ENCODE results near the gene HIVEP2. TPM values are rescaled to one million over a fixed set of nuclear protein-coding genes. Genes with fewer than 3 reads are reported as not detected.

Gene HIVEP2
- total and polyA plus RNA-seq, 2 donors (not counting 1 experiment from before 2014, with no cell fraction given): 5.8 to 31.9 TPM

DNA sequence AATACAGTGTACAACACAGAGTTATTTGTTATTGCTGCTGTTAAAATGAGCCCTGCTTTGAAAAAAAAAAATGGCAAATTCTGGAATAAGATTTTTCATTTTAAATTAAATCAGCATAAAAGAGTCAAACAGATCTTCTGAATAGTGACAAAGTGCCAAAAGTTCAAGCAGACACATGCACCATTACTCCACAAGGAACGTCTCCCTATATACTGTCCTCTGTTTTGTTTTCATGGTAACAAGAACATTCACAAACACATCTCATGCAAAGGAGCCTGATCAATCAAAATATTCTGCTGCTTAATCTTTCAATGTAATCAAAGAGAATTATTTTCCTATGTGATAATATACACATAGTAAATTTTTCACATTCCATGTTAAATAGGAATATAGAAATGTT, 2.7 kb downstream of the HIVEP2 start:
- Mint-ChIP-seq H3K4me1 (peaks cover 58% of the 10 kb centered on the region), H3K27ac (no peak overlapping the region), H3K27me3 (no peaks in the 10 kb centered on the region), H3K4me3 (no peak overlapping the region), H3K9me3 (ENCODE audit: insufficient read depth) (no peaks in the 10 kb centered on the region)
- Histone ChIP-seq H3K79me2 (ENCODE audit: control insufficient read depth, insufficient read depth, low read length) (peaks cover 80% of the 10 kb centered on the region), H3K27me3 (replicated peaks in 1 of 4; ENCODE audit: control extremely low read depth in 1 of 4, control insufficient read depth in 3 of 4, insufficient read depth in 4 of 4, low read length in 3 of 4) (no peaks in the 10 kb centered on the region), H3K4me1 (ENCODE audit: control insufficient read depth in 2 of 2, insufficient read depth in 2 of 2, low read length in 2 of 2) (peaks cover 15 to 22% of the 10 kb centered on the region in 2 donors), H3K36me3 (replicated peaks in 1 of 2; ENCODE audit: control extremely low read depth in 1 of 2, control insufficient read depth in 1 of 2, extremely low read depth in 1 of 2, insufficient read depth in 2 of 2, low read length in 1 of 2) (no peaks in the 10 kb centered on the region), H4K20me1 (ENCODE audit: control insufficient read depth, insufficient read depth, low read length, poor library complexity, severe bottlenecking) (peaks cover under 1% of the 10 kb centered on the region), H3K9ac (ENCODE audit: low read length) (no peak overlapping the region), H2AFZ (ENCODE audit: insufficient read depth, low read depth, low read length, poor library complexity, severe bottlenecking) (no peak overlapping the region), H3K9me3 (ENCODE audit: control extremely low read depth in 1 of 3, control insufficient read depth in 2 of 3, insufficient read depth in 1 of 3, low read length in 2 of 3) (no peaks in the 10 kb centered on the region), H3K4me2 (replicated peaks; ENCODE audit: low read depth, low read length, poor library complexity, severe bottlenecking) (no peak overlapping the region), H3K4me3 (ENCODE audit: control extremely low read depth in 1 of 5, extremely low read depth in 1 of 5, insufficient read depth in 1 of 5, low read depth in 2 of 5, low read length in 4 of 5) (no peak overlapping the region), H3K27ac (ENCODE audit: low read length in 2 of 2) (no peak overlapping the region)
- no peak for DNase-seq
- WGBS (ENCODE audit: insufficient coverage): 80% methylated on average over 1 of the region's 1 CpG
- intact Hi-C loops (cut with micrococcal nuclease): loop anchor here (2.0 to 5.0 kb wide), 2 partner anchors 195 to 249 kb away; no protein-coding TSS in a partner anchor
- TF ChIP-seq, protein P1, sequence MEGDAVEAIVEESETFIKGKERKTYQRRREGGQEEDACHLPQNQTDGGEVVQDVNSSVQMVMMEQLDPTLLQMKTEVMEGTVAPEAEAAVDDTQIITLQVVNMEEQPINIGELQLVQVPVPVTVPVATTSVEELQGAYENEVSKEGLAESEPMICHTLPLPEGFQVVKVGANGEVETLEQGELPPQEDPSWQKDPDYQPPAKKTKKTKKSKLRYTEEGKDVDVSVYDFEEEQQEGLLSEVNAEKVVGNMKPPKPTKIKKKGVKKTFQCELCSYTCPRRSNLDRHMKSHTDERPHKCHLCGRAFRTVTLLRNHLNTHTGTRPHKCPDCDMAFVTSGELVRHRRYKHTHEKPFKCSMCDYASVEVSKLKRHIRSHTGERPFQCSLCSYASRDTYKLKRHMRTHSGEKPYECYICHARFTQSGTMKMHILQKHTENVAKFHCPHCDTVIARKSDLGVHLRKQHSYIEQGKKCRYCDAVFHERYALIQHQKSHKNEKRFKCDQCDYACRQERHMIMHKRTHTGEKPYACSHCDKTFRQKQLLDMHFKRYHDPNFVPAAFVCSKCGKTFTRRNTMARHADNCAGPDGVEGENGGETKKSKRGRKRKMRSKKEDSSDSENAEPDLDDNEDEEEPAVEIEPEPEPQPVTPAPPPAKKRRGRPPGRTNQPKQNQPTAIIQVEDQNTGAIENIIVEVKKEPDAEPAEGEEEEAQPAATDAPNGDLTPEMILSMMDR (IDR thresholded peaks at IDR 0.05): no peak
- no peak for TF ChIP-seq EZH2 (IDR thresholded peaks at IDR 0.05; ENCODE audit: borderline replicate concordance, insufficient read depth, low read depth, low read length, poor library complexity, severe bottlenecking)
- ChIA-PET POLR2A (interaction anchor here (0.5 to 1.2 kb wide), 2 partner anchors 134 to 158 kb away, joined by 3 to 4 read pairs; no protein-coding TSS in a partner anchor), CTCF (interaction anchor here (1.0 to 2.5 kb wide), 9 partner anchors 7 to 249 kb away, joined by 3 to 11 read pairs (median 6); no protein-coding TSS in a partner anchor)
- ATAC-seq (ENCODE audit: low read depth): no peak

DNA sequence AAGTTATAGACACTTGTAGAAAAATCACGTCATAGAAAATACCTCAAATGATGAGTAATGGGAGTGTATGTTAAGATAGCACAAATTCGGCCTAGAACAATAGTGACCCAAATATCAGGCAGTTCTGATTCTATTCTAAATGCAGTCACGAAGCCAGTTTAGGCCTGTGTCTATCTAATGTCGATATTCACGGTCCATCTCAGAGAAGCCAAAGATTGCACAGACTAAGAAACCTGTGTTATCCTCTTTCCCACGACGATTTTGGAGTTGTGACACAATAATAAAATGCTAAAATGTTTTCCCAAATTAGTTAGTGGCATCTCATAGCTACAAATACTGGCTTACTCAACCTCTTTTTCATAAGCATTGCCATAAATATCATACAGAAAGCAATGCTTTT, 4.0 kb downstream of the HIVEP2 start:
- CTCF ChIA-PET: interaction anchor here (1.0 to 1.9 kb wide), 2 partner anchors 14 to 194 kb away, joined by 5 to 7 read pairs; no protein-coding TSS in a partner anchor
- H3K4me1 ChIP-seq (ENCODE audit: control insufficient read depth in 2 of 2, insufficient read depth in 2 of 2, low read length in 2 of 2): peaks cover 18 to 34% of the 10 kb centered on the region in 2 donors
- no peak overlapping the region for H3K27ac ChIP-seq (ENCODE audit: low read length in 2 of 2)
- H3K27me3 Mint-ChIP-seq: no peaks in the 10 kb centered on the region
- no peaks in the 10 kb centered on the region for H3K9me3 Mint-ChIP-seq (ENCODE audit: insufficient read depth)
- no peak overlapping the region for H3K4me2 ChIP-seq (replicated peaks; ENCODE audit: low read depth, low read length, poor library complexity, severe bottlenecking)
- H3K9ac ChIP-seq (ENCODE audit: low read length): no peak overlapping the region
- H3K36me3 ChIP-seq (replicated peaks in 1 of 2; ENCODE audit: control extremely low read depth in 1 of 2, control insufficient read depth in 1 of 2, extremely low read depth in 1 of 2, insufficient read depth in 2 of 2, low read length in 1 of 2): no peaks in the 10 kb centered on the region
- no peak overlapping the region for H3K4me3 ChIP-seq (ENCODE audit: control extremely low read depth in 1 of 5, extremely low read depth in 1 of 5, insufficient read depth in 1 of 5, low read depth in 2 of 5, low read length in 4 of 5)
- peaks cover 92% of the 10 kb centered on the region for H3K79me2 ChIP-seq (ENCODE audit: control insufficient read depth, insufficient read depth, low read length)
- POLR2A ChIA-PET: no interaction called here
- 100% methylated on average over 2 of the region's 7 CpGs for WGBS (ENCODE audit: insufficient coverage)
- H3K4me3 Mint-ChIP-seq: no peak overlapping the region
- H3K4me1 Mint-ChIP-seq: peaks cover 61% of the 10 kb centered on the region
- H3K9me3 ChIP-seq (ENCODE audit: control extremely low read depth in 1 of 3, control insufficient read depth in 2 of 3, insufficient read depth in 1 of 3, low read length in 2 of 3): no peaks in the 10 kb centered on the region
- no peak overlapping the region for H2AFZ ChIP-seq (ENCODE audit: insufficient read depth, low read depth, low read length, poor library complexity, severe bottlenecking)
- ATAC-seq (ENCODE audit: low read depth): no peak
- H3K27ac Mint-ChIP-seq: no peak overlapping the region
- H4K20me1 ChIP-seq (ENCODE audit: control insufficient read depth, insufficient read depth, low read length, poor library complexity, severe bottlenecking): peaks cover 11% of the 10 kb centered on the region
- no peaks in the 10 kb centered on the region for H3K27me3 ChIP-seq (replicated peaks in 1 of 4; ENCODE audit: control extremely low read depth in 1 of 4, control insufficient read depth in 3 of 4, insufficient read depth in 4 of 4, low read length in 3 of 4)
- DNase-seq: no peak
- TF ChIP-seq, protein P1 (IDR thresholded peaks at IDR 0.05): no peak
- TF ChIP-seq EZH2 (IDR thresholded peaks at IDR 0.05; ENCODE audit: borderline replicate concordance, insufficient read depth, low read depth, low read length, poor library complexity, severe bottlenecking): no peak
- intact Hi-C loops (cut with micrococcal nuclease): loop anchor here (5.0 kb wide), 1 partner anchor 194 kb away; no protein-coding TSS in a partner anchor
